Esophagus muscularis mucosa (tissue), 4 donors: ENCODE results near the gene FXYD6. TPM values are rescaled to one million over a fixed set of nuclear protein-coding genes. Genes with fewer than 3 reads are reported as not detected.

Experiments
- DNase-seq: peaks from one replicate; pipeline ENCODE4 v3.0.0-alpha.2; 2017; ENCODE audit errors: extremely low spot score
- H3K27ac ChIP-seq, 4 donors: fragments of 200-600 bp; sonication (generic); replicated peaks in 1 of 4; 1 replicate in 3 of 4; 2 replicates in 1 of 4; pipeline ENCODE4 v1.5.1; 2016 to 2019; ENCODE audit warnings: mild to moderate bottlenecking in 1 of 4
- H3K27me3 ChIP-seq, 4 donors: fragments of 200-600 bp; sonication (generic); one replicate each; pipeline versions ENCODE4 v1.5.1 to v1.6.0; 2016 to 2019
- H3K36me3 ChIP-seq, 4 donors: fragments of 200-600 bp; sonication (generic); one replicate each; pipeline ENCODE4 v1.5.1; 2016 to 2019
- H3K4me1 ChIP-seq, 4 donors: fragments of 200-600 bp; sonication (generic); one replicate each; pipeline ENCODE4 v1.5.1; 2016 to 2019
- H3K4me3 ChIP-seq, 4 donors: fragments of 200-600 bp; sonication (generic); 1 replicate in 2 of 4; 2 replicates in 2 of 4; pipeline ENCODE4 v1.5.1; 2016 to 2019; ENCODE audit warnings: mild to moderate bottlenecking in 4 of 4, moderate library complexity in 1 of 4
- H3K9me3 ChIP-seq, 4 donors: fragments of 200-600 bp; sonication (generic); 1 replicate in 3 of 4; 2 replicates in 1 of 4; pipeline ENCODE4 v1.5.1; 2016 to 2019
- CTCF ChIP-seq, 3 experiments: fragments of 200-600 bp in 2 of 3; fragments of 450-650 bp in 1 of 3; sonication (generic) in 2 of 3; IDR thresholded peaks; one replicate each; pipeline ENCODE4 v1.5.1; 2017 to 2019; ENCODE audit warnings: antibody characterized with exemption in 3 of 3, mild to moderate bottlenecking in 2 of 3, moderate library complexity in 1 of 3
- EP300 ChIP-seq: sonication (generic); formaldehyde crosslinking; IDR thresholded peaks from one replicate; pipeline ENCODE4 v1.6.1; 2017; ENCODE audit warnings: antibody characterized with exemption
- POLR2A ChIP-seq: fragments of 450-650 bp; IDR thresholded peaks from one replicate; pipeline ENCODE4 v1.6.1; 2017; ENCODE audit warnings: antibody characterized with exemption, moderate library complexity, mild to moderate bottlenecking, low read depth
- POLR2AphosphoS5 ChIP-seq, 2 donors: sonication (generic); formaldehyde crosslinking; IDR thresholded peaks; one replicate each; pipeline ENCODE4 v1.6.1; 2017; ENCODE audit warnings: antibody characterized with exemption in 2 of 2
- WGBS: methylation state at CpG from one replicate; pipeline ENCODE4 v1.1.5; 2018; 5-methylcytosine and 5-hydroxymethylcytosine counted together
- intact Hi-C: fragments of 100-400 bp; cut with DNase I; formaldehyde crosslinking; loops from one replicate; pipeline ENCODE4 v1.15.1; 2023
- total RNA-seq, 4 donors: library from RNA; depleted of rRNA; stranded (reverse); fragments of >200 nt; gene quantifications; one replicate each; pipeline versions ENCODE4 v1.1.0 to v1.2.1, GENCODE V29; 2016

Gene FXYD6
- total RNA-seq, 4 donors from 2014 or later: 78.9 to 105 (median 91.5) TPM

GRCh38 chr11:117830674-117831351 lies 45.6 kb downstream of the FXYD6 start:
- no peak for TF ChIP-seq EP300
- TF ChIP-seq POLR2AphosphoS5 (IDR thresholded peaks at IDR 0.05): no peak
- TF ChIP-seq POLR2A: no peak
- no peak for TF ChIP-seq CTCF (IDR thresholded peaks at IDR 0.05)
- Histone ChIP-seq H3K4me1 (peaks cover 11 to 52% (median 33%) of the 10 kb centered on the region in 4 donors), H3K4me3 (no peak overlapping the region), H3K27ac (no peak overlapping the region), H3K9me3 (no peaks in the 10 kb centered on the region), H3K36me3 (no peaks in the 10 kb centered on the region), H3K27me3 (peaks cover 0 to 56% (median 0%) of the 10 kb centered on the region in 4 donors)
- no peak for DNase-seq
- WGBS: 58% methylated on average over 6 of the region's 6 CpGs
- intact Hi-C loops: no loop called here

GRCh38 chr11:117830072-117830471 lies 46.4 kb downstream of the FXYD6 start:
- H3K4me1 ChIP-seq: peaks cover 13 to 60% (median 40%) of the 10 kb centered on the region in 4 donors
- DNase-seq: no peak
- H3K27me3 ChIP-seq: peaks cover 0 to 61% (median 0%) of the 10 kb centered on the region in 4 donors
- WGBS: 80% methylated on average over 14 of the region's 14 CpGs
- H3K9me3 ChIP-seq: no peaks in the 10 kb centered on the region
- intact Hi-C loops: no loop called here
- no peaks in the 10 kb centered on the region for H3K36me3 ChIP-seq
- H3K4me3 ChIP-seq: no peak overlapping the region
- TF ChIP-seq CTCF (IDR thresholded peaks at IDR 0.05) (no peak), POLR2A (no peak), EP300 (no peak), POLR2AphosphoS5 (IDR thresholded peaks at IDR 0.05) (no peak)
- H3K27ac ChIP-seq: no peak overlapping the region

GRCh38 chr11:117829369-117829725 lies 47.1 kb downstream of the FXYD6 start:
- H3K36me3 ChIP-seq: no peaks in the 10 kb centered on the region
- DNase-seq: no peak
- H3K9me3 ChIP-seq: no peaks in the 10 kb centered on the region
- 70% methylated on average over 2 of the region's 7 CpGs for WGBS
- TF ChIP-seq POLR2A (no peak), POLR2AphosphoS5 (IDR thresholded peaks at IDR 0.05) (no peak)
- peak overlapping the region; percentile 55 to 73 (median 61) for H3K27ac ChIP-seq
- H3K4me3 ChIP-seq: no peak overlapping the region
- peaks cover 20 to 67% (median 47%) of the 10 kb centered on the region in 4 donors for H3K4me1 ChIP-seq
- intact Hi-C loops: no loop called here
- H3K27me3 ChIP-seq: peaks cover 0 to 61% (median 0%) of the 10 kb centered on the region in 4 donors

- WGBS: 66% methylated on average over 7 of the region's 16 CpGs
Measured at GRCh38 chr11:117828611-117829368, 47.7 kb downstream of the FXYD6 start.

More at GRCh38 chr11:117828611-117829368, 47.7 kb downstream of the FXYD6 start:
- H3K27me3 ChIP-seq: peaks cover 0 to 61% (median 0%) of the 10 kb centered on the region in 4 donors
- peak overlapping the region; percentile 55 to 73 (median 61) for H3K27ac ChIP-seq
- H3K36me3 ChIP-seq: no peaks in the 10 kb centered on the region
- DNase-seq: no peak
- no peak for TF ChIP-seq EP300
- no peak for TF ChIP-seq POLR2AphosphoS5 (IDR thresholded peaks at IDR 0.05)
- no peak for TF ChIP-seq POLR2A
- TF ChIP-seq CTCF (IDR thresholded peaks at IDR 0.05): no peak
- no peaks in the 10 kb centered on the region for H3K9me3 ChIP-seq
- H3K4me3 ChIP-seq: no peak overlapping the region
- intact Hi-C loops: no loop called here
- peaks cover 26 to 73% (median 52%) of the 10 kb centered on the region in 4 donors for H3K4me1 ChIP-seq
